Measurements from ENCODE around the gene PSME4. TPM values are rescaled to one million over a fixed set of nuclear protein-coding genes. Genes with fewer than 3 reads are reported as not detected.

The PSME4 gene
- total RNA-seq, 2 donors from 2014 or later = 44.3 to 61.4 TPM

DNA sequence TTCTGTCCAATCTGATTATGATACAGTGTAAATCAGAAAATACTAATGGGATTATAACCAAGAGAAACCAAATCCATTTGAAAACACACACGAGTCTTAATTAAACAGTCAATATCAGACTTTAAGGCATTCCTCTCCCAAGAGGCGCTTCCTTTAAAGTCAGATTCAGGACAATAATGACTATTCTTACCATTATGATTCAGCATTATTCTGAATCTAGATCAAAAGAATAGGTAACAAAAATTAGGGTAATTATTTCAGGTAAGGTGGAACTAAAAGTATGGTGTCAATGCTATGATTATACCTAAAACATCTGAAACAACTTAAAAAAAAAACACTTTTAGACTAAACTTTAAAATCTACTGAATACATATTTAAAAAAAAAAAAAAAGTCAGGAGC lies 12.3 kb downstream of the PSME4 start:
- Histone ChIP-seq H3K4me1 (peaks cover 0 to 26% of the 10 kb centered on the region in 2 donors), H3K36me3 (no peaks in the 10 kb centered on the region), H3K4me3 (no peak overlapping the region), H3K27ac (no peak overlapping the region), H3K9me3 (no peaks in the 10 kb centered on the region), H3K27me3 (no peaks in the 10 kb centered on the region)
- TF ChIP-seq, protein P1, sequence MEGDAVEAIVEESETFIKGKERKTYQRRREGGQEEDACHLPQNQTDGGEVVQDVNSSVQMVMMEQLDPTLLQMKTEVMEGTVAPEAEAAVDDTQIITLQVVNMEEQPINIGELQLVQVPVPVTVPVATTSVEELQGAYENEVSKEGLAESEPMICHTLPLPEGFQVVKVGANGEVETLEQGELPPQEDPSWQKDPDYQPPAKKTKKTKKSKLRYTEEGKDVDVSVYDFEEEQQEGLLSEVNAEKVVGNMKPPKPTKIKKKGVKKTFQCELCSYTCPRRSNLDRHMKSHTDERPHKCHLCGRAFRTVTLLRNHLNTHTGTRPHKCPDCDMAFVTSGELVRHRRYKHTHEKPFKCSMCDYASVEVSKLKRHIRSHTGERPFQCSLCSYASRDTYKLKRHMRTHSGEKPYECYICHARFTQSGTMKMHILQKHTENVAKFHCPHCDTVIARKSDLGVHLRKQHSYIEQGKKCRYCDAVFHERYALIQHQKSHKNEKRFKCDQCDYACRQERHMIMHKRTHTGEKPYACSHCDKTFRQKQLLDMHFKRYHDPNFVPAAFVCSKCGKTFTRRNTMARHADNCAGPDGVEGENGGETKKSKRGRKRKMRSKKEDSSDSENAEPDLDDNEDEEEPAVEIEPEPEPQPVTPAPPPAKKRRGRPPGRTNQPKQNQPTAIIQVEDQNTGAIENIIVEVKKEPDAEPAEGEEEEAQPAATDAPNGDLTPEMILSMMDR (IDR thresholded peaks at IDR 0.05) = no peak
- DNase-seq (ENCODE audit: low spot score) = no peak

DNA sequence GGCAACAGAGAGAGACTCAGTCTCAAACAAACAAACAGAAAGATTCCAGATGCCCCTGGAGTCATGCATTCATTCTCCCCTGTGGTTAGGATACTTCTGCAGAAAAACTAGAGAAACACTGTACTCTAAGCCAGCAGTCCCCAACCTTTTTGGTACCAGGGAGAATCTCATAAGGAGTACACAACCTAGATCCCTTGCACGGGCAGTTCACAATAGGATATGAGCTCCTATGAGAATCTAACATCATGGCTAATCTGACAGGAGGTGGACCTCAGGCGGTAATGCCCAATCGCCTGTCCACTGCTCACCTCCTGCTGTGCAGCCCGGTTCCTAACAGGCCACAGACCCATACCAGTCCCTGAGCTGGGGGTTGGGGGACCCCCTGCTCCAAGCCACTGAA lies 18.3 kb downstream of the PSME4 start:
- no peak for DNase-seq (ENCODE audit: low spot score)
- H3K27me3 ChIP-seq = no peaks in the 10 kb centered on the region
- H3K4me1 ChIP-seq = peaks cover 0 to 12% of the 10 kb centered on the region in 2 donors
- H3K9me3 ChIP-seq = no peaks in the 10 kb centered on the region
- TF ChIP-seq, protein P1 (IDR thresholded peaks at IDR 0.05) = no peak
- peaks cover 14% of the 10 kb centered on the region for H3K36me3 ChIP-seq
- no peak overlapping the region for H3K4me3 ChIP-seq
- no peak overlapping the region for H3K27ac ChIP-seq

DNA sequence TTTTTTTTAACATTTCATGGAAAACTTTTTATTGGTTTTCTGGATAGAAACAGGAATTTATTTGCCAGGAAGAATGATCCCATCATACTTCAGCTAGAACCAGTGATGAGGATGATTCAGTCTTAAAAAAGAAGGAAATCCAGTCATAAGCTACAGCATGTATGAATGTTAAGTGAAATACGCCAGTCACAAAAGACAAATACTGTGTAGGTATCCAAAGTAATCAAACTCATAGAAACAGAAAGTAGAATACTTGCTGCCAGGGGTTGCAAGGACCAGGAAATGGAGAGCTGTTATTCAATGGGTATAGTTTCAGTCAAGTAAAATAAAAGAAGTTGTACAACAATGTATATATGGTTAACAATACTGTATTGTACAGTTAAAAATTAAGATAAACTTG lies 21.3 kb downstream of the PSME4 start:
- Histone ChIP-seq H3K4me1 (peaks cover 0 to 20% of the 10 kb centered on the region in 2 donors), H3K27me3 (no peaks in the 10 kb centered on the region), H3K27ac (no peak overlapping the region), H3K4me3 (no peak overlapping the region), H3K9me3 (no peaks in the 10 kb centered on the region), H3K36me3 (peaks cover 30% of the 10 kb centered on the region)
- TF ChIP-seq, protein P1 (IDR thresholded peaks at IDR 0.05) = no peak
- no peak for DNase-seq (ENCODE audit: low spot score)

DNA sequence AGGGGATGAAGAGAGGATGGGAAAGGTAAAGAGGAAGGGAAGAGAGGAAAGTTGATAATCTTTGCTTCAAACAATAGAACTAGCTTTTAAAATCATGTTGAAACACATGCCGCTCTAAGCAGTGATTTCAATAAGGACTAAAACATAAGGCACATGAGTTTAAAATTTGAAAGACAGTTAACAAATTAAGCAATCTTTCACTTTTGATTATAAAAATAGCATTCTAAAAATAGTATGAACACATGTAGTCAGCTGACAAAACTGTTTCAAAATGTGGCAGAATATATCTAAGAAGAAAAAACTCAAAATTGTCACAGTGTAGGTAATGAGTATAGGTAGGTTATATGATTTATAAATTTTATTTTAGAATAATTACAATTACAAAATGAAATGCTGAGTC lies 25.3 kb downstream of the PSME4 start:
- TF ChIP-seq, protein P1 (IDR thresholded peaks at IDR 0.05) = no peak
- Histone ChIP-seq H3K27ac (no peak overlapping the region), H3K4me3 (no peak overlapping the region), H3K9me3 (no peaks in the 10 kb centered on the region), H3K27me3 (no peaks in the 10 kb centered on the region), H3K4me1 (peaks cover 0 to 11% of the 10 kb centered on the region in 2 donors), H3K36me3 (peaks cover 34% of the 10 kb centered on the region)
- no peak for DNase-seq (ENCODE audit: low spot score)

DNA sequence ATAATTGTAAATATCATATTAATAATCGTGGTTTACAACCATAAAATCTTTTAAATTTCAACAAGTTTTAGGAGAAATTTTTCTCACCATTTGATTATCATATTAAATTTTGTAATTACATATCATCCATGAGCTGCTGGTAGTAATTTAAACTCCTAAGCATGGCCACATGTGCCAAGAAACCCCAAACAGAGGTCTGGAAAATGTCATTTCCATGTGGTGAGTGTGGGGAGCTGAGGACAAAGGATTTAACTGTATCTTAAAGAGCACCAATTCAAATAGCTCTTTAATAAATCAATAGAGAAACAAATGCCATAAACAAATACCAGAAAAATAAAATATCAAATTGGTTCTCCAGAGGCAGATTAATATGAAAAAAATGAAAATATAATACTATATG lies 26.3 kb downstream of the PSME4 start:
- no peak overlapping the region for H3K27ac ChIP-seq
- no peaks in the 10 kb centered on the region for H3K9me3 ChIP-seq
- DNase-seq (ENCODE audit: low spot score) = no peak
- H3K36me3 ChIP-seq = peaks cover 34% of the 10 kb centered on the region
- no peak overlapping the region for H3K4me3 ChIP-seq
- no peaks in the 10 kb centered on the region for H3K27me3 ChIP-seq
- H3K4me1 ChIP-seq = peaks cover 0 to 11% of the 10 kb centered on the region in 2 donors
- TF ChIP-seq, protein P1 (IDR thresholded peaks at IDR 0.05) = no peak

DNA sequence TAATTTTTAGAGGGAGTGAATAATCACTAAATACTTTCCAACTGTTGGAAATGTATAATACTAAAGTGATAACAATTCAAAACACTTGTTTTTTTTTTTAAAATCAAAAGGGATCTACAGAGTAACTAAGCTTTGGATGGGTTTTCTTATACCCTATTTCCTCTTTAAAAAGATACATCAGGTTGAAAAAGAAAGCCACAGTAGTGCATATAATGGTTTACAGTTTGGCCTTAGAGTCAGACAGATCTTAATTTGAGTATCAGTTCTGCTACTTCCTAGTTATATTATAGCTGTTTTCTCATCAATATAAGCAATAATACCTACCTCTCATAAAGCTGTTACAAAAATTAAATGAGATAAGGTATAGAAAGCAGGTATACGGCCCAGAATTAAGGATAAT lies 28.5 kb downstream of the PSME4 start:
- Histone ChIP-seq H3K27me3 (no peaks in the 10 kb centered on the region), H3K4me3 (no peak overlapping the region), H3K27ac (no peak overlapping the region), H3K36me3 (peaks cover 36% of the 10 kb centered on the region), H3K4me1 (peaks cover 0 to 11% of the 10 kb centered on the region in 2 donors), H3K9me3 (no peaks in the 10 kb centered on the region)
- DNase-seq (ENCODE audit: low spot score) = no peak
- TF ChIP-seq, protein P1 (IDR thresholded peaks at IDR 0.05) = no peak

Data from right atrium auricular region (tissue), 2 donors.